Measurements from ENCODE around the gene PODNL1. TPM values are rescaled to one million over a fixed set of nuclear protein-coding genes. Genes with fewer than 3 reads are reported as not detected.

Gene PODNL1
- total and polyA plus RNA-seq, 2 of the 8 experiments (the other 6 are each of a cell fraction or from before 2014, with no cell fraction given): 1.0 to 1.5 TPM

- TF ChIP-seq ATF2 (IDR thresholded peaks at IDR 0.05; ENCODE audit: low read length): no peak
- no peak for TF ChIP-seq KDM5A (IDR thresholded peaks at IDR 0.05; ENCODE audit: low read length)
- no peak for TF ChIP-seq CREB1 (IDR thresholded peaks at IDR 0.05)
- no peak for TF ChIP-seq NANOG (IDR thresholded peaks at IDR 0.05; ENCODE audit: insufficient read depth, low read depth, low read length, poor library complexity, severe bottlenecking)
- no peak for TF ChIP-seq TCF12 (IDR thresholded peaks at IDR 0.05; ENCODE audit: low read depth, low read length)
- no peak for TF ChIP-seq SIRT6 (IDR thresholded peaks at IDR 0.05; ENCODE audit: low read length)
Observed at GRCh38 chr19:13906521-13906904, 31.7 kb downstream of the PODNL1 start (continued).

Data from H1 (cell line).